K562 (cell line): Measurements from ENCODE around the gene DCAF6. TPM values are rescaled to one million over a fixed set of nuclear protein-coding genes. Genes with fewer than 3 reads are reported as not detected.

Source experiments
- ATAC-seq: fragments of 200-7000 bp; cut with Tn5 transposase; 3 replicates; pipeline ENCODE4 v1.9.1; 2020; ENCODE audit warnings: moderate library complexity
- BruUV-seq: library from RNA; stranded (reverse); fragments of 400-500 nt; replicated peaks from 2 replicates; lab custom pipeline; 2021; lab: Mats Ljungman, UMichigan
- CTCF ChIA-PET: fragments of 300-600 bp; formaldehyde crosslinking; extraction: SDS; loops from one replicate; lab custom pipeline; 2021; ENCODE audit warnings: low intra/inter-chr PET ratio; lab: Yijun Ruan, JAX
- POLR2A ChIA-PET: fragments of 300-600, 350-650 bp; sonication (Branson Sonifier 250); formaldehyde crosslinking; extraction: SDS; loops from one replicate; lab custom pipeline; 2021; ENCODE audit warnings: antibody characterized with exemption, inconsistent platforms; lab: Yijun Ruan, JAX
- DNase-seq, 4 experiments: peaks; one replicate each; pipeline versions ENCODE4 v3.0.0 to v3.0.0-alpha.2; 2011 to 2018; ENCODE audit warnings: low spot score in 3 of 4, mixed read lengths in 3 of 4; ENCODE audit errors: extremely low read depth in 1 of 4
- FAIRE-seq: peaks from 2 replicates; lab custom pipeline; 2011; peaks lifted over from hg19 to GRCh38; lab: Jason Lieb, UNC
- H2AFZ ChIP-seq: 2 replicates; pipeline ENCODE4 v1.6.0; 2011; ENCODE audit warnings: low read depth, low read length, control low read depth, inconsistent platforms
- H3K27ac ChIP-seq: fragments of 200-600 bp; 3 replicates; pipeline ENCODE4 v1.8.0; 2011; ENCODE audit warnings: low read depth, mild to moderate bottlenecking, control low read depth, inconsistent platforms, low read length, moderate library complexity, mixed read lengths; ENCODE audit errors: extremely low read depth
- H3K27me3 ChIP-seq, 2 experiments: fragments of 300-600 bp in 1 of 2; 2 replicates in 1 of 2; 3 replicates in 1 of 2; pipeline versions ENCODE4 v1.6.0 to v1.8.0; 2011; ENCODE audit warnings: inconsistent platforms in 2 of 2, low read length in 2 of 2, mild to moderate bottlenecking in 1 of 2, mixed read lengths in 1 of 2, moderate library complexity in 1 of 2; ENCODE audit not compliant: control insufficient read depth in 2 of 2, insufficient read depth in 2 of 2
- H3K36me3 ChIP-seq: fragments of 300-600 bp; 3 replicates; pipeline ENCODE4 v1.8.0; 2011; ENCODE audit warnings: mild to moderate bottlenecking, low read length, inconsistent platforms; ENCODE audit not compliant: control insufficient read depth, insufficient read depth
- H3K4me1 ChIP-seq, 2 experiments: fragments of 200-600 bp in 1 of 2; replicated peaks in 1 of 2; 2 replicates in 1 of 2; 3 replicates in 1 of 2; pipeline versions ENCODE4 v1.5.1 to v1.8.0; 2011; ENCODE audit warnings: inconsistent platforms in 2 of 2, low read length in 2 of 2, mild to moderate bottlenecking in 1 of 2, mixed read lengths in 1 of 2, moderate library complexity in 1 of 2; ENCODE audit not compliant: control insufficient read depth in 2 of 2, insufficient read depth in 2 of 2
- H3K4me2 ChIP-seq: 2 replicates; pipeline ENCODE4 v1.6.1; 2011; ENCODE audit warnings: low read length, control low read depth, inconsistent platforms, mixed read lengths; ENCODE audit not compliant: insufficient read depth
- H3K4me3 ChIP-seq: fragments of 200-600 bp; sonication (generic), shearing (Covaris generic); 2 replicates; pipeline ENCODE4 v1.5.1; 2016; ENCODE audit warnings: control low read depth, inconsistent platforms
- H3K79me2 ChIP-seq: fragments of 200-600 bp; 3 replicates; pipeline ENCODE4 v1.8.0; 2011; ENCODE audit warnings: low read length, inconsistent platforms; ENCODE audit not compliant: control insufficient read depth, insufficient read depth
- H3K9ac ChIP-seq, 2 experiments: 2 replicates each; pipeline versions ENCODE4 v1.6.0 to v1.6.1; 2011; ENCODE audit warnings: low read depth in 2 of 2, low read length in 2 of 2, control low read depth in 1 of 2, inconsistent platforms in 1 of 2, mild to moderate bottlenecking in 1 of 2, mixed read lengths in 1 of 2; ENCODE audit not compliant: insufficient read depth in 1 of 2
- H3K9me1 ChIP-seq: one replicate; pipeline ENCODE4 v1.6.0; 2011; ENCODE audit warnings: inconsistent platforms, mild to moderate bottlenecking, low read length, moderate library complexity; ENCODE audit not compliant: control insufficient read depth, insufficient read depth
- H3K9me3 ChIP-seq: replicated peaks from 2 replicates; pipeline ENCODE4 v1.5.1; 2011; ENCODE audit warnings: low read depth, low read length, inconsistent platforms; ENCODE audit not compliant: control insufficient read depth, insufficient read depth
- H4K20me1 ChIP-seq: replicated peaks from 2 replicates; pipeline ENCODE4 v1.6.1; 2011; ENCODE audit warnings: low read length, inconsistent platforms, mixed read lengths; ENCODE audit not compliant: control insufficient read depth, insufficient read depth
- CBFA2T2 ChIP-seq: fragments of 450-650 bp; conservative IDR thresholded peaks from 2 replicates; pipeline ENCODE4 v1.6.1; 2017; ENCODE audit warnings: mild to moderate bottlenecking
- CCAR2 ChIP-seq: fragments of 200-400 bp; formaldehyde crosslinking; IDR thresholded peaks from 2 replicates; pipeline ENCODE4 v1.6.1; 2017; ENCODE audit warnings: mild to moderate bottlenecking, low read depth, low read length
- ESRRA ChIP-seq: fragments of 450-650 bp; IDR thresholded peaks from 2 replicates; pipeline ENCODE4 v1.6.1; 2014; ENCODE audit warnings: low read depth, mild to moderate bottlenecking, moderate library complexity, borderline replicate concordance
- HMG20B ChIP-seq: fragments of 250-450 bp; sonication (Bioruptor Pico); IDR thresholded peaks from 2 replicates; pipeline ENCODE4 v1.5.0; 2021; ENCODE audit warnings: mild to moderate bottlenecking
- IFI16 ChIP-seq: fragments of 250-450 bp; sonication (Bioruptor Pico); IDR thresholded peaks from 2 replicates; pipeline ENCODE4 v2.1.2; 2022; ENCODE audit warnings: mild to moderate bottlenecking, inconsistent platforms
- L3MBTL2 ChIP-seq: fragments of 450-650 bp; IDR thresholded peaks from 2 replicates; pipeline ENCODE4 v1.6.1; 2016; ENCODE audit warnings: mild to moderate bottlenecking, moderate library complexity
- MCM7 ChIP-seq, 2 experiments: fragments of 450-650 bp; IDR thresholded peaks; 2 replicates each; pipeline ENCODE4 v1.6.1; 2016 to 2018
- MYNN ChIP-seq, 2 experiments: sonication (generic); formaldehyde crosslinking in 1 of 2; IDR thresholded peaks; 2 replicates each; pipeline versions ENCODE4 v1.5.0 to v1.6.1; 2016 to 2020; ENCODE audit warnings: antibody characterized with exemption in 1 of 2, missing genetic modification reagents in 1 of 2
- NR4A1 ChIP-seq, 2 experiments: fragments of 250-450 bp in 1 of 2; fragments of 450-650 bp in 1 of 2; sonication (Bioruptor Pico) in 1 of 2; IDR thresholded peaks; 2 replicates each; pipeline versions ENCODE4 v1.4.0 to v1.6.1; 2016 to 2020; ENCODE audit warnings: mild to moderate bottlenecking in 2 of 2, missing compliant biosample characterization in 1 of 2, missing genetic modification characterization in 1 of 2, moderate library complexity in 1 of 2
- RFX1 ChIP-seq: fragments of 450-650 bp; IDR thresholded peaks from 2 replicates; pipeline ENCODE4 v1.6.1; 2016; ENCODE audit warnings: mild to moderate bottlenecking, moderate library complexity
- TCF7 ChIP-seq: sonication (generic); IDR thresholded peaks from 2 replicates; pipeline ENCODE4 v1.6.1; 2016; ENCODE audit warnings: antibody characterized with exemption, borderline replicate concordance
- ZC3H8 ChIP-seq: fragments of 450-650 bp; IDR thresholded peaks from 2 replicates; pipeline ENCODE4 v1.6.1; 2017
- ZNF197 ChIP-seq: fragments of 200-800 bp; sonication (Bioruptor generic); IDR thresholded peaks from 2 replicates; pipeline ENCODE4 v1.6.1; 2016; ENCODE audit warnings: low read depth, missing genetic modification characterization, missing compliant biosample characterization
- ZNF77 ChIP-seq: fragments of 250-450 bp; sonication (Bioruptor Pico); IDR thresholded peaks from 2 replicates; pipeline ENCODE4 v1.5.0; 2020
- ZNF780A ChIP-seq: fragments of 250-450 bp; sonication (Bioruptor Pico); IDR thresholded peaks from 2 replicates; pipeline ENCODE4 v1.5.0; 2021; ENCODE audit warnings: mild to moderate bottlenecking
- WGBS: fragments of 100-300 bp; shearing (Covaris generic); methylation state at CpG from one replicate; pipeline ENCODE4 v1.1.6; 2016; ENCODE audit warnings: low coverage, mixed read lengths; ENCODE audit not compliant: insufficient coverage; ENCODE audit errors: missing lambda C conversion rate; 5-methylcytosine and 5-hydroxymethylcytosine counted together
- in situ Hi-C: fragments of 300-500 bp; cut with MboI; formaldehyde crosslinking; loops from 4 replicates; pipeline ENCODE4 v1.15.0; 2018; ENCODE audit warnings: inconsistent platforms, mixed read lengths
- intact Hi-C: fragments of 100-400 bp; cut with micrococcal nuclease; formaldehyde crosslinking; loops from 2 replicates; pipeline ENCODE4 v1.14.2; 2022
- polyA plus RNA-seq, 8 experiments: library from polyadenylated mRNA; depleted of rRNA in 4 of 8; stranded (reverse) in 5 of 8; unstranded in 3 of 8; fragments of >200 nt; fragmentation: Nextera tagmentation in 2 of 8; fragmentation: Illumina TruSeq in 1 of 8; extraction: Ambion mirVana in 2 of 8; extraction: Trizol in 1 of 8; gene quantifications; 2 replicates each; pipeline versions ENCODE4 v1.2.1 to v1.2.3, GENCODE V29; 2011 to 2014; ENCODE audit warnings: inconsistent platforms in 1 of 8, missing spikeins in 1 of 8
- total RNA-seq, 7 experiments: library from RNA; depleted of rRNA in 6 of 7; stranded (reverse); fragments of >200 nt in 6 of 7; fragmentation: Illumina TruSeq in 2 of 7; extraction: Trizol in 2 of 7; gene quantifications; 2 replicates each; pipeline versions ENCODE4 v1.2.1 to v1.2.3, GENCODE V29; 2011 to 2021; ENCODE audit warnings: low replicate concordance in 1 of 7
- TF ChIP-seq, protein P1 (sequence below), 2 experiments: IDR thresholded peaks in 1 of 2; conservative IDR thresholded peaks in 1 of 2; 2 replicates each; pipeline ENCODE4 v1.6.1; 2016; ENCODE audit warnings: low read depth in 2 of 2, mild to moderate bottlenecking in 1 of 2, missing compliant biosample characterization in 1 of 2, missing genetic modification characterization in 1 of 2, moderate library complexity in 1 of 2
- TF ChIP-seq, protein P2 (sequence below): fragments of 250-450 bp; sonication (Bioruptor Pico); IDR thresholded peaks from 2 replicates; pipeline ENCODE4 v1.5.0; 2021
- TF ChIP-seq, protein P3 (sequence below): fragments of 450-650 bp; formaldehyde crosslinking; IDR thresholded peaks from 2 replicates; pipeline ENCODE4 v1.4.0; 2020; ENCODE audit warnings: mild to moderate bottlenecking, mixed read lengths

The DCAF6 gene
- total and polyA plus RNA-seq, 9 of the 15 experiments (the other 6 are each of a cell fraction or from before 2014, with no cell fraction given), result 19.1 to 102 (median 46.3) TPM

DNA sequence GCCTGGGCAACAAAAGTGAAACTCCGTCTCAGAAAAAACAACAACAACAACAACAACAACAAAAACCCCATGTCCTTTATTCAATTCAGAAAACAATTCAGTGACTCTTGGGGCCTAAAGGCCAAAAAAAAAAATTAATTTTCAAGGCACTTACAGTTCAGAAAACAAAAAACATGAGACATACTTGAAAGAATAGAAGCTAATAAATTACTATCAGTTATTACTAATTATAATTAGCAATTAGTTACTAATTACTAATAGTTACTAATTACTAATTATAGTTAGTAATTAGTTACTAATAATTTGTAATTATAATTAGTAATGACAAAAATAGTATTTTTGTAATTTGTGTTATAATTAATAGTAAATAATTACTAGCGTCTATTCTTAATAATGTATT, 57.2 kb downstream of the DCAF6 start (continued):
- peak in 1 of 2 experiments; percentile 91; a peak in 1 of 4 replicates for TF ChIP-seq MCM7 (IDR thresholded peaks at IDR 0.05)
- no peak for TF ChIP-seq TCF7
- no peak for TF ChIP-seq RFX1
- no peak for TF ChIP-seq CCAR2
- TF ChIP-seq, protein P1, sequence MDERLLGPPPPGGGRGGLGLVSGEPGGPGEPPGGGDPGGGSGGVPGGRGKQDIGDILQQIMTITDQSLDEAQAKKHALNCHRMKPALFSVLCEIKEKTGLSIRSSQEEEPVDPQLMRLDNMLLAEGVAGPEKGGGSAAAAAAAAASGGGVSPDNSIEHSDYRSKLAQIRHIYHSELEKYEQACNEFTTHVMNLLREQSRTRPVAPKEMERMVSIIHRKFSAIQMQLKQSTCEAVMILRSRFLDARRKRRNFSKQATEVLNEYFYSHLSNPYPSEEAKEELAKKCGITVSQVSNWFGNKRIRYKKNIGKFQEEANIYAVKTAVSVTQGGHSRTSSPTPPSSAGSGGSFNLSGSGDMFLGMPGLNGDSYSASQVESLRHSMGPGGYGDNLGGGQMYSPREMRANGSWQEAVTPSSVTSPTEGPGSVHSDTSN (CRISPR knock-in tag; IDR thresholded peaks at IDR 0.05; ENCODE audit: low read depth), result no peak
- TF ChIP-seq, protein P1 (tag; conservative IDR thresholded peaks at IDR 0.05; ENCODE audit: low read depth), result no peak
- TF ChIP-seq, all 486 proteins: peak for 7

DNA sequence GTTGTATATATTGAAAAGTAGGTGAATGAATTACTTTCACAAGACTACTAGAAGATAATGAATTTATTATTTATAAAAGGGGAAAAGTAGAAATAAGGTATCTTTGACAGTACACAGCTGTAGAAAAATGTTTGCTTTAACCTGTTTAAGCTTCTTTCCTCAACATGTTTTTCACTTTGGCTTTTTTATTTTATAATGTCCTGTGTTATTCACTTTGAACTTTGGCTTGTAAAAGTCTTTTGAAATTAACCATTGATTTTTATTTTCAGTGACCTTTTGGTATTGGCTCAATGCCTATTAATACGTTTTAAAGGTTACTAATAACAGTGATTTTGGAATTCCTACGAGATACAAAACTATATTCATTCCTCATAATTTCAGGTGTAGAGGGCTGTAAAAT, 58.1 kb downstream of the DCAF6 start:
- H3K36me3 ChIP-seq, result peaks cover 71% of the 10 kb centered on the region
- intact Hi-C loops, result no loop called here
- H3K27ac ChIP-seq, result no peak overlapping the region
- H4K20me1 ChIP-seq, result no peaks in the 10 kb centered on the region
- DNase-seq (no peak), ATAC-seq (no peak), FAIRE-seq (no peak)
- H3K9me1 ChIP-seq, result no peaks in the 10 kb centered on the region
- ChIA-PET POLR2A (no interaction called here), CTCF (no interaction called here)
- no peak overlapping the region for H2AFZ ChIP-seq
- H3K9me3 ChIP-seq, result no peaks in the 10 kb centered on the region
- no peaks in the 10 kb centered on the region for H3K4me1 ChIP-seq
- in situ Hi-C loops, result no loop called here
- H3K79me2 ChIP-seq, result no peaks in the 10 kb centered on the region
- no peaks in the 10 kb centered on the region for H3K27me3 ChIP-seq
- no peak overlapping the region for H3K4me2 ChIP-seq
- no peak overlapping the region for H3K4me3 ChIP-seq
- whole genome bisulfite sequencing, result 81% methylated on average over 2 of the region's 2 CpGs
- H3K9ac ChIP-seq, result no peak overlapping the region
- no TSS peak for BruUV-seq
- TF ChIP-seq L3MBTL2 (no peak), MYNN (IDR thresholded peaks at IDR 0.05) (no peak), MYNN (CRISPR knock-in tag; IDR thresholded peaks at IDR 0.05) (no peak), ZC3H8 (no peak), ZNF197 (CRISPR knock-in tag) (no peak), ZNF77 (CRISPR knock-in tag) (no peak), IFI16 (CRISPR knock-in tag) (no peak), HMG20B (CRISPR knock-in tag) (no peak), ESRRA (no peak), NR4A1 (CRISPR knock-in tag; IDR thresholded peaks at IDR 0.05) (no peak), NR4A1 (tag; IDR thresholded peaks at IDR 0.05) (no peak), ZNF780A (no peak), CBFA2T2 (no peak)
- TF ChIP-seq, protein P2, sequence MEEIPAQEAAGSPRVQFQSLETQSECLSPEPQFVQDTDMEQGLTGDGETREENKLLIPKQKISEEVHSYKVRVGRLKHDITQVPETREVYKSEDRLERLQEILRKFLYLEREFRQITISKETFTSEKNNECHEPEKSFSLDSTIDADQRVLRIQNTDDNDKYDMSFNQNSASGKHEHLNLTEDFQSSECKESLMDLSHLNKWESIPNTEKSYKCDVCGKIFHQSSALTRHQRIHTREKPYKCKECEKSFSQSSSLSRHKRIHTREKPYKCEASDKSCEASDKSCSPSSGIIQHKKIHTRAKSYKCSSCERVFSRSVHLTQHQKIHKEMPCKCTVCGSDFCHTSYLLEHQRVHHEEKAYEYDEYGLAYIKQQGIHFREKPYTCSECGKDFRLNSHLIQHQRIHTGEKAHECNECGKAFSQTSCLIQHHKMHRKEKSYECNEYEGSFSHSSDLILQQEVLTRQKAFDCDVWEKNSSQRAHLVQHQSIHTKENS (CRISPR knock-in tag), result no peak
- TF ChIP-seq, protein P3, sequence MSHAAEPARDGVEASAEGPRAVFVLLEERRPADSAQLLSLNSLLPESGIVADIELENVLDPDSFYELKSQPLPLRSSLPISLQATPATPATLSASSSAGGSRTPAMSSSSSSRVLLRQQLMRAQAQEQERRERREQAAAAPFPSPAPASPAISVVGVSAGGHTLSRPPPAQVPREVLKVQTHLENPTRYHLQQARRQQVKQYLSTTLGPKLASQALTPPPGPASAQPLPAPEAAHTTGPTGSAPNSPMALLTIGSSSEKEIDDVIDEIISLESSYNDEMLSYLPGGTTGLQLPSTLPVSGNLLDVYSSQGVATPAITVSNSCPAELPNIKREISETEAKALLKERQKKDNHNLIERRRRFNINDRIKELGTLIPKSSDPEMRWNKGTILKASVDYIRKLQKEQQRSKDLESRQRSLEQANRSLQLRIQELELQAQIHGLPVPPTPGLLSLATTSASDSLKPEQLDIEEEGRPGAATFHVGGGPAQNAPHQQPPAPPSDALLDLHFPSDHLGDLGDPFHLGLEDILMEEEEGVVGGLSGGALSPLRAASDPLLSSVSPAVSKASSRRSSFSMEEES (CRISPR knock-in tag), result no peak
